ENCODE results near the gene PINK1.

Gene PINK1

GRCh38 chr1:20683614-20684013 is 50.4 kb downstream of the PINK1 start:
- DNase-seq = no peak

GRCh38 chr1:20684050-20684620 is 50.9 kb downstream of the PINK1 start:
- DNase-seq = no peak

GRCh38 chr1:20684651-20685050 is 51.4 kb downstream of the PINK1 start:
- DNase-seq = no peak

GRCh38 chr1:20685099-20685662 is 51.9 kb downstream of the PINK1 start:
- DNase-seq = no peak

GRCh38 chr1:20685741-20686140 is 52.5 kb downstream of the PINK1 start:
- no peak for DNase-seq

GRCh38 chr1:20686883-20687725 is 53.8 kb downstream of the PINK1 start:
- no peak for DNase-seq

- DNase-seq = no peak
Observed at GRCh38 chr1:20689645-20690056, 56.4 kb downstream of the PINK1 start.

- no peak for DNase-seq
Observed at GRCh38 chr1:20691872-20692271, 58.6 kb downstream of the PINK1 start.

- no peak for DNase-seq
Observed at GRCh38 chr1:20693623-20694022, 60.4 kb downstream of the PINK1 start.

GRCh38 chr1:20695515-20695914 is 62.3 kb downstream of the PINK1 start:
- no peak for DNase-seq

- DNase-seq = peak; percentile 93
Observed at GRCh38 chr1:20696397-20697333, 63.4 kb downstream of the PINK1 start.

- DNase-seq = no peak
Observed at GRCh38 chr1:20697563-20697962, 64.3 kb downstream of the PINK1 start.

GRCh38 chr1:20698195-20698910 is 65.1 kb downstream of the PINK1 start:
- peak; percentile 84 for DNase-seq

- DNase-seq = no peak
Observed at GRCh38 chr1:20699558-20699957, 66.3 kb downstream of the PINK1 start.

GRCh38 chr1:20700636-20701215 is 67.5 kb downstream of the PINK1 start:
- no peak for DNase-seq

All from fibroblast of upper back skin (primary cell).